HG03108 (cell line): Measurements from ENCODE around the gene APOD.
"Not testable (repeated sequence)": the region's sequence is repeated elsewhere in the genome, so short reads cannot be mapped to it uniquely, and the experiment has no call there.

Experiments
- ATAC-seq: cut with Tn5 transposase; IDR thresholded peaks from one replicate; pipeline ENCODE4 v1.9.1; 2021; ENCODE audit warnings: moderate library complexity; ENCODE audit not compliant: unreplicated experiment

APOD gene

GRCh38 chr3:195617784-195618659, 34.3 kb upstream of the APOD start:
- ATAC-seq = not testable (repeated sequence)

- ATAC-seq = not testable (repeated sequence)
These were observed 33.4 kb upstream of the APOD start for GRCh38 chr3:195617134-195617533.

GRCh38 chr3:195616681-195617080, 32.9 kb upstream of the APOD start:
- no peak for ATAC-seq

DNA sequence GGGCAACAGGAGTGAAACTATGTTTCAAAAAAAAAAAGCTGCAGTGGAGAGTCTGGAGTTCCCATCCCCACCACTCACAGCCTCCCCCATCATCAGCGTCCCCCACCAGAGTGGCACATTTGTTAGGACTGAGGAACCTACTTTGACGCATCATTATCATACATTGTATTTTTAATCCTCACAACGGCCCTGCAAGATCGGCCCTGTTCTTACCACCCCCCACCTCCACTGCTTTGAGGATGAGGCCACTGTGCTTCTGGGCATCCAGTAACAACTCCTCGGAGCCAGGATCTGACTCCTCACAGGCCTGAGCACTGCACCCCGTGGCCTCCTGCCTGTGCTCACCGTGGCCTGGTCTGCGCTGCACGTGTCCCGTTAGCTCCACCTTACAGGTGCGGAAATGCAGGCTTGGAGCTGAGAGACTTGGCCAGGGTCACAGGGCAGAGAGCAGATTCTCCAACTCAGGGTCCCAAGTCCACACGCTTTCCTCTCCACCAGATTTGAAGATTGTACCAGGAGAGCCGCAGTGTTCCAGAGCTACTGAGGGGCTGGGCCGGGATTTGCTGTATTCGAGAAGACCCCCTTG, 32.3 kb upstream of the APOD start:
- not testable (repeated sequence) for ATAC-seq

GRCh38 chr3:195614672-195615504, 31.1 kb upstream of the APOD start:
- ATAC-seq = not testable (repeated sequence)

DNA sequence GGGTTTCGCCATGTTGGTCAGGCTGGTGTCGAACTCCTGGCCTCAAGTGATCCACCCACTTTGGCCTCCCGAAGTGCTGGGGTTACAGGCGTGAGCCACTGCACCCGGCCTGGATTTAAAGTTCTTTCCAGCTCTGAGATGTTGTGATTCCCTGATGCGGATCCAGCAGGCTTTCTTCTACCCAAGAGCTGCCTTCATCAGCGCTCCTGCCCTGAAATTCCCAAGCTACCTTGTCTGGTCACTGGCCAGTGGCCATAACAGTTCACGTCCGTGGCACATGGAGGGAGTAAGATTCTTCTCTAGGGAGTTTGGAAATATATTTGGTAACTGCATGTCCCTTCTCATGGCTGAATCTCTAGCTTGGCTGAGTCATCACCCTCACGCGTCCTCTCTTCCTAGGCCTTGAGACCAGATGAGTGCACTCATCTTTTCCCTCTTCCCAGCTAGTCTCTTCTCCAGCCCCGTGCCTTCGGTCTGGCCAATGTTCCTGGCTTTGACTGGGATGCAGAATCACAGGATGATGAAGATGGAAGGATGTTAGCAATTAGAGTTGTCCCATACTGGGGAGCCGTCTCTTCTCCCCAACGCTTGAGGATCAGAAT, 29.8 kb upstream of the APOD start:
- ATAC-seq = no peak

GRCh38 chr3:195612075-195612800, 28.5 kb upstream of the APOD start:
- no peak for ATAC-seq

DNA sequence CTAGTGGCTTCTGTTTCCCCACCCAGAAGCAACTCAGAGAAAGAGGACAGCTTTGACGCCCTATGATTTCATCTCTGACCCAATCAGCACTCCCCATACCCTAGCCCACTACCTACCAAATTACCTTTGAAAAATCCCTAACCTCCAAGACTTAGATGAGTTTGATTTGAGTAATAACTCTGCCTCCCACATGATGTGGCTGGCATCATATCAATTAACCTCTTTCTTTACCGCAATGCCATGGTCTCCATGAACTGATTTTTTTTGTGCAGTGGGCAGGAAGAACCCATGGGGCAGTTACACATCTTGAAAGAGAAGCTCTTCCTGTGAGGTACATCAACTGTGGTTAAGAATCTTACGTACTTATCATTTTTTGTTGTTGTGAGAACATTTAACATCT, 25.5 kb upstream of the APOD start:
- ATAC-seq = no peak

GRCh38 chr3:195601785-195602184, 18.0 kb upstream of the APOD start:
- ATAC-seq = not testable (repeated sequence)

GRCh38 chr3:195601382-195601781, 17.6 kb upstream of the APOD start:
- no peak for ATAC-seq

DNA sequence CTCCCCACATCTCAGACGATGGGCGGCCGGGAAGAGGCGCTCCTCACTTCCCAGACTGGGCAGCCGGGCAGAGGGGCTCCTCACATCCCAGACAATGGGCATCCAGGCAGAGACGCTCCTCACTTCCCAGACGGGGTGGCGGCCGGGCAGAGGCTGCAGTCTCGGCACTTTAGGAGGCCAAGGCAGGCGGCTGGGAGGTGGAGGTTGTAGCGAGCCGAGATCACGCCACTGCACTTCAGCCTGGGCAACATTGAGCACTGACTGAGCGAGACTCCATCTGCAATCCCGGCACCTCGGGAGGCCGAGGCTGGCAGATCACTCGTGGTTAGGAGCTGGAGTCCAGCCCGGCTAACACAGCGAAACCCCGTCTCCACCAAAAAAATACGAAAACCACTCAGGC, 16.2 kb upstream of the APOD start:
- not testable (repeated sequence) for ATAC-seq

- ATAC-seq = not testable (repeated sequence)
These were observed 15.8 kb upstream of the APOD start for GRCh38 chr3:195599516-195599915.

DNA sequence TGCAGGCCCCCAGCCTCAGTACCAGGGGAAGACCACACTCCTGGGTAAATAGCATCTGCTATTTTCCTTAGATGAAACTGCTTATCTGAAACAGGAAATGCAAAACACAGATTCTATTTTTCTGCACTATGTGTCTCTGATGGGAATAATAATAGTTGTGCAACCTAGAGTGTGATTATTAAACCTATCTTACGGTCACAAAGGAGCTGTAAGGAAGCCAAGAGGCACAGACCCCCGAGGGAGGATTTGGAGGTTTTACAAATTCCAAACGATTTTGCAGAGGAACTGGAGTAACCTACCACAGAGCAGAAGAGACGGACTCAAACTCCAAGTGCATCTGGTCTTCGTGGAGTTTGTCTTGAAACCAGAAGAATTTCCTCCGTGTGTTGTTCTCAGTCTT, 14.1 kb upstream of the APOD start:
- no peak for ATAC-seq

- no peak for ATAC-seq
These were observed 13.5 kb upstream of the APOD start for GRCh38 chr3:195597229-195597628.

DNA sequence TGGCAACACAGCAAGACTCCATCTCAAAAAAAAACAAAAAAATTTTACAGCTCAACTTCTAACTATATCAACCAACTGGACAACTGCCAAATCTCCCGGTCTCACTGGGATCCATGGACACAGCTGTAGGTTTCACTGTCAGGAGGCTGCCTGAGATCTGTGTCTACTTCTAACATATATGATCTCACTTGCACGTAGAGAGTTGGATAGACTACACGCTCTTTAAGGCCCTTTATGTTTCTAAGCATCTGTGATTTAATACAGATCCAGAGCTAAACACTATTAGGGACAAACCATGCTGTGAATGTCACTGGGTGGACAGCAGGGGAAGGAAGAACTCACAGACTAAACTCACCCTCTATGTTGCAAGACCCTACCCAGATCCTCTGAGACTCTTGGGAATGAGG, 13.0 kb upstream of the APOD start:
- ATAC-seq = no peak

GRCh38 chr3:195595785-195596531, 12.2 kb upstream of the APOD start:
- ATAC-seq = no peak

GRCh38 chr3:195591852-195592251, 8.1 kb upstream of the APOD start:
- no peak for ATAC-seq

DNA sequence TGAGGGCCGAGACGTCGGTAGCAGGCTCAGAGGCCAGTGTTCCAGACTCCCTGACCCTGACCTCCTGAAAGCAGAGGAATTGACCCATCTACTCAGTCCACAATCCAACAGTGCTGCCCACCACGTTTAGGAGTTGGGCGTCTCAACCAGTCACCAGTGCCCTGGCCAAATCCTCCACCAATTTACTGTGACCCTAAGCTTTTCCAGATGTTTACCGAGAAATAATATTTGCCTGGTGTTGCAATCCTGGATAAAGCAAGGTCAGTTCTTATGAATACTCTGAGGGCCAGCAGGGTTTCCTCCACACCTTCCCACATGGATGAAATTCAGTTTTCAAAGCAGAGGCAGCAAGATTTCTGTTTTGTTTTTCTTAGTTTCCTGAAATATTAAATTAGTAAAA, 7.5 kb upstream of the APOD start:
- no peak for ATAC-seq

DNA sequence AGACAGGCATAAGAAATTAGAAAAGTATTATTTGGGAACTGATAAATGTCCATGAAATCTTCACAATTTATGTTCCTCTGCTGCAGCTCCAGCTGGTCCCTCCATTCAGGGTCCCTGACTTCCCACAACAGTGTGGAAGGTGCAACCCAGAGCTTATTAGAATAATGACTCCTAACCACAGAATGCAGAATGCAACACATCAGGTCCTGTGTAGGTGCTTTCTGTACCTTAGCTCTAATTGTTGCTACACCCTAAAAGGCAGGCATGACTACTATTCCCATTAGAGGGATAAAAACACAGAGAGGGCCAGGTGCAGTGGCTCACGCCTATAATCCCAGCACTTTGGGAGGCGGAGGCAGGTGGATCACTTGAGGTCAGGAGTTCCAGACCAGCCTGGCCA, 6.6 kb upstream of the APOD start:
- not testable (repeated sequence) for ATAC-seq

DNA sequence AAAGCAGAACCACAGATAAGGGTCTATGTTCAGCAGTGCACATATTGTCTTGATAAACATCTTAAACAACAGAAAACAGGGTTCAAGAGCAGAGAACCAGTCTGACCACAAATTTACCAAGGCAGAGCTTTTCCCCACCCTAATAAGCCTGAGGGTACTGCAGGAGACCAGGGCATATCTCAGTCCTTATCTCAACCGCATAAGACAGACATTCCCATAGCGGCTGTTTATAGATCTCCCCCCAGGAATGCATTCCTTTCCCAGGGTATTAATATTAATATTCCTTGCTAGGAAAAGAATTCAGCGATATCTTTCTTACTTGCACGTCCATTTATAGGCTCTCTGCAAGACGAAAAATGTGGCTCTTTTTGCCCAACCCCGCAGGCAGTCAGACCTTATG, 6.1 kb upstream of the APOD start:
- ATAC-seq = not testable (repeated sequence)
